ENCODE results near the gene NAA40.
"Not testable (repeated sequence)": the region's sequence is repeated elsewhere in the genome, so short reads cannot be mapped to it uniquely, and the experiment has no call there.

NAA40 gene

GRCh38 chr11:63940786-63941185, 2.0 kb downstream of the NAA40 start:
- DNase-seq: no peak

GRCh38 chr11:63941901-63942300, 3.1 kb downstream of the NAA40 start:
- no peak for DNase-seq

GRCh38 chr11:63942803-63943202, 4.0 kb downstream of the NAA40 start:
- no peak for DNase-seq

- DNase-seq: no peak
These were observed 6.2 kb downstream of the NAA40 start for GRCh38 chr11:63944987-63945386.

- peak; percentile 58 for DNase-seq
These were observed 6.8 kb downstream of the NAA40 start for GRCh38 chr11:63945477-63946163.

GRCh38 chr11:63951779-63952536, 13.2 kb downstream of the NAA40 start:
- no peak for DNase-seq

GRCh38 chr11:63952570-63952969, 13.8 kb downstream of the NAA40 start:
- DNase-seq: no peak

GRCh38 chr11:63958008-63958407, 19.2 kb downstream of the NAA40 start:
- DNase-seq: no peak

- DNase-seq: peak; percentile 41
These were observed 23.0 kb downstream of the NAA40 start for GRCh38 chr11:63961608-63962412.

- DNase-seq: not testable (repeated sequence)
These were observed 25.1 kb downstream of the NAA40 start for GRCh38 chr11:63963895-63964294.

GRCh38 chr11:63966444-63966843, 27.6 kb downstream of the NAA40 start:
- no peak for DNase-seq

- no peak for DNase-seq
These were observed 30.7 kb downstream of the NAA40 start for GRCh38 chr11:63969461-63969860.

GRCh38 chr11:63970902-63971301, 32.1 kb downstream of the NAA40 start:
- DNase-seq: no peak

GRCh38 chr11:63973912-63974258, 35.1 kb downstream of the NAA40 start:
- DNase-seq: not testable (repeated sequence)

- DNase-seq: peak; percentile 100
These were observed 35.7 kb downstream of the NAA40 start, which contains the start of gene COX8A for GRCh38 chr11:63974259-63975143. TSS of gene COX8A (plus strand) at chr11:63974620. CDS start at chr11:63974681, 61 bp downstream.

- DNase-seq: no peak
These were observed 39.9 kb downstream of the NAA40 start for GRCh38 chr11:63978551-63979239.

GRCh38 chr11:63979426-63979825, 40.6 kb downstream of the NAA40 start:
- DNase-seq: no peak

- no peak for DNase-seq
These were observed 47.0 kb downstream of the NAA40 start for GRCh38 chr11:63985812-63986155.

GRCh38 chr11:63986156-63986931, 47.5 kb downstream of the NAA40 start, which contains the start of gene OTUB1:
TSS of gene OTUB1 (plus strand) at chr11:63986438. CDS start at chr11:63986457, 19 bp downstream.
- peak; percentile 84 for DNase-seq

GRCh38 chr11:63986932-63987513, 48.2 kb downstream of the NAA40 start:
- DNase-seq: no peak

GRCh38 chr11:63991558-63991957, 52.8 kb downstream of the NAA40 start:
- no peak for DNase-seq
